Middle frontal gyrus (tissue), 1 donor: ENCODE data around the gene SMARCA1.

Experiments used
- DNase-seq: peaks from one replicate; pipeline ENCODE4 v3.0.0-alpha.2; 2015; ENCODE audit warnings: low spot score; ENCODE audit errors: extremely low spot score

Gene SMARCA1

GRCh38 chrX:129529685-129530281 lies 6.5 kb upstream of the SMARCA1 start:
- DNase-seq, result no peak

- DNase-seq, result no peak
These were observed 2.6 kb upstream of the SMARCA1 start for GRCh38 chrX:129525896-129526295.

- no peak for DNase-seq
These were observed 1.9 kb upstream of the SMARCA1 start for GRCh38 chrX:129525162-129525561.

GRCh38 chrX:129524250-129524850 lies 1.1 kb upstream of the SMARCA1 start:
- no peak for DNase-seq

- DNase-seq, result no peak
These were observed 859 bp downstream of the SMARCA1 start for GRCh38 chrX:129522184-129523078.

- DNase-seq, result no peak
These were observed 3.1 kb downstream of the SMARCA1 start for GRCh38 chrX:129520151-129520550.

- no peak for DNase-seq
These were observed 6.9 kb downstream of the SMARCA1 start for GRCh38 chrX:129516402-129516801.

- no peak for DNase-seq
These were observed 10.9 kb downstream of the SMARCA1 start for GRCh38 chrX:129512409-129512808.

- no peak for DNase-seq
These were observed 11.6 kb downstream of the SMARCA1 start for GRCh38 chrX:129511689-129512088.

GRCh38 chrX:129510331-129510730 lies 13.0 kb downstream of the SMARCA1 start:
- DNase-seq, result no peak

GRCh38 chrX:129497146-129497843 lies 26.0 kb downstream of the SMARCA1 start:
- DNase-seq, result no peak

- DNase-seq, result no peak
These were observed 26.7 kb downstream of the SMARCA1 start for GRCh38 chrX:129496625-129497024.

- no peak for DNase-seq
These were observed 27.4 kb downstream of the SMARCA1 start for GRCh38 chrX:129495900-129496299.

- no peak for DNase-seq
These were observed 28.4 kb downstream of the SMARCA1 start for GRCh38 chrX:129494887-129495286.

GRCh38 chrX:129493643-129494042 lies 29.6 kb downstream of the SMARCA1 start:
- DNase-seq, result no peak

- no peak for DNase-seq
These were observed 33.0 kb downstream of the SMARCA1 start for GRCh38 chrX:129490330-129490729.

- DNase-seq, result no peak
These were observed 34.9 kb downstream of the SMARCA1 start for GRCh38 chrX:129488359-129488758.

- no peak for DNase-seq
These were observed 42.4 kb downstream of the SMARCA1 start for GRCh38 chrX:129480889-129481288.

- no peak for DNase-seq
These were observed 44.8 kb downstream of the SMARCA1 start for GRCh38 chrX:129478516-129478915.

GRCh38 chrX:129472116-129472515 lies 51.2 kb downstream of the SMARCA1 start:
- no peak for DNase-seq

- no peak for DNase-seq
These were observed 60.6 kb downstream of the SMARCA1 start for GRCh38 chrX:129462707-129463106.
